GM23248 (cell line): ENCODE results near the gene UBAC1.

ENCODE experiments used
- EZH2 ChIP-seq: fragments of 200-600 bp; sonication (generic); IDR thresholded peaks from 2 replicates; pipeline ENCODE4 v1.6.1; 2018; ENCODE audit warnings: antibody characterized with exemption, mild to moderate bottlenecking; ENCODE audit not compliant: insufficient read depth, poor library complexity, severe bottlenecking
- EZH2phosphoT487 ChIP-seq: fragments of 200-600 bp; sonication (generic); IDR thresholded peaks from 2 replicates; pipeline ENCODE4 v1.6.1; 2018; ENCODE audit warnings: antibody characterized with exemption, moderate library complexity, mild to moderate bottlenecking, low read depth; ENCODE audit not compliant: insufficient read depth

DNA sequence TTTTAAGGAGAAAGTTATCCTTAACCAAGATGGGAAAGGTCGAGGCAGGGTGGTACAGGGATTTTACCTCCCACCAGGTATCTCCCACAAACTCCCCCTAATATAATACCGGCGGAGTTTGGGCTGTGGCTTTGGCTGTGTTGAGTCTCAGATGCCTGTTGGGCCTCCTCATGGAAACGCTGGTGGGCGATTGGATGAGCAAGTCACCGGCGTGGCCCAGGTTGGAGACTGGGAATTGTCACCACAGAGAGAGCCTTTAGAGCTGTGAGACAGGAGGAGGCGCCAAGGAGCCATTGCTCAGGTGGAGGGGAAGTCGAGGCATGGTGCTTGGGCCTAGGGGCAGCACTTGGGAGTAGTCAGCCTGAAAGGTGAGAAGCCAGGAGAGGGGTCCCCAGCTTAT, 50.4 kb downstream of the UBAC1 start:
- TF ChIP-seq EZH2, result no peak
- TF ChIP-seq EZH2phosphoT487, result no peak
